Measurements from ENCODE around the gene KCND3.

The KCND3 gene

GRCh38 chr1:111846842-111847241, 142.6 kb downstream of the KCND3 start:
- no peak for DNase-seq (ENCODE audit: low spot score)

DNA sequence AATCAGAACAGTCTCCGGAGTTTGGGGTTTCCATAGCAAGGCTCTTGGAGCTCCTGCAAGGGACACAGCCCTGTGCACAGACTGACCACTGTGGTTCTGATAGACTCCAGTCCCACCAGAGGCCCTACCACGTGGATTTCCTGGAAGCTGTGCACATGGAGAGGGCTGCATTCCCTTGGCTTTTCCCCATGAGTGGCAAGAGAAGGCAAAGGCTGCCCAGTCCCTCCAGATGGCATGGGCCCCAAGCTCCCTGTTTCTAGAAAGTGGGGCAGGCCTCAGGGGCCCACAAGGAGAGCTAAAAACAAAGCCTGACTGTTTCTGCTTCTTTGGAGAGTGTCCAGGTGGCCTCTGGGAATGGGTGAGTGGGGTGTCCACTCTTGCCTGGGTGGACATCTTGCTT, 146.3 kb downstream of the KCND3 start:
- no peak for DNase-seq (ENCODE audit: low spot score)

DNA sequence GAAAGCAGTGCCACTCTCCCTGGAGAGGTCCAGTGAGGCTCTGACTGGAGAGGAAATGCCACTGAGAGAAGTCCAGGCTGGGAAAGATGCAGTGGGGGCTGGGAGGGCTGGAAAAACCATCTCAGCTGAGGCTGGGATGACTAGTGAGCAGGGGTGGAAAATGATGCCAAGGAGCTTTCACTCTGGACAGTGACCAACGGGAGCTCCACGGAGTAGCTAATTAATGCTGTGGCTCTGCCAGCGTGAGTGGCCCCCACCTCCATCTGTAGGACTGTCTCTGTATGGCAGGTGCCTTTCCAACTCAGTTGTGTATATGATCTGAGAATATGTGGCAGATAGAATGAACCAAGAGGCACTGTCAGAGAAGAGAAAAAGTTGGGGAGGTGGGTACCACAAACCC, 147.1 kb downstream of the KCND3 start:
- no peak for DNase-seq (ENCODE audit: low spot score)

DNA sequence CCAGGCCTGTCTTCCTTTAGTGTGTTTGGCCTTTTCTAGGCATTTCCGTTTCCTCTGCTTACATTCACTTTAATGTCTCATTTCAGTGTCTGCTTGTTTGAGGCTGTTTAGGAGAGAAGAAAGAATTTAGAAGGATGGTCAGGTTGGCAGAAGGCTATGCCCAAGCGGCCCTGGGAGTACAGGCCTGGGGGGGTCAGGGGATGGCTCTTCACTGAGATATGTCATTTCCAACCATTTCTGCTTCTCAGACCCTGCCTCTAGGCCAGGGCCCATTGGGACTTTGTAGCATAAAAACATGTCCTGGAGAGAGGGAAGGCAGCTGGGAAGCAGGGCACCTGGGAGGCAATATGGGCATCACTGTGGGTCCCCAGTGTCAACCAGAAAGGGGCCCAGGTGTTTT, 147.7 kb downstream of the KCND3 start:
- no peak for DNase-seq (ENCODE audit: low spot score)

GRCh38 chr1:111841189-111841588, 148.3 kb downstream of the KCND3 start:
- no peak for DNase-seq (ENCODE audit: low spot score)

DNA sequence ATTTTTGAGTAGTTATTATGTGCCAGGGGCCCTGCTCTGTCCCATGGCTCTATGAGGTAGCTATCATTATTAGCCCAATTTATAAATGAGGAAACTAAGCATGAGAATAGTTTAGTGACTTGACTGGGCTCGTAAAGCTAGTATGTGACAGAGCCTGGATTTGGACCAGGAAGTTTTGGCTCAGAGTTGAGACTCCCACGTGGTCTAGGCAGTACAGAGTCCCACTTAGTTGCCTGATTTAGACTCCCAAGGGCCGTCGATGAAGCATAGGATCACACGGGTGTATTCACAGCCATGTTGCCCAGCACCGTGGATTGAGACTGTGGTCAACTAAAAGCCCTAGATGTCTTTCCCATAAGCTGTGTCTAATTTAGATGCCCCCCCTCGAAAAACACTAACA, 152.1 kb downstream of the KCND3 start:
- no peak for DNase-seq (ENCODE audit: low spot score)

DNA sequence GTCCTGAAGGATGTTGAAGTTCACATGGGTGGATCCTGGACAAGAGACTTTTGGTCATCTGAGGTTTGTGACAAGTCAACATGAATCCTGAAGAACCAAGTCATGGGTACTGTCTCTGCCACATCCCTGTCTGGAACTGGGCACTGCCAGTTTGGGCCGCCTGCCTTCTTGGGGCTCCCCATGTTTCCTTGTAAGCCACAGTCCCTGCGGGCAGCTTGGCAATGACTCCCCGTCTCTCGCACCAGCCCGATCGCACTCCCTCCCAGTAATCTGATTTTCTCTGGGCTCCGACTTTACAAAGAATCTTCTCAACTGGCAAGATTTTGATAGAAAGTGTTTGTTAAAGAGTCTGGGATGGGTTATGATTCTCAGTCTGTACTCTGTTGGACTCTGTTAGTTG, 153.4 kb downstream of the KCND3 start:
- DNase-seq (ENCODE audit: low spot score) = no peak

- no peak for DNase-seq (ENCODE audit: low spot score)
These were observed 154.0 kb downstream of the KCND3 start for GRCh38 chr1:111835514-111835913.

DNA sequence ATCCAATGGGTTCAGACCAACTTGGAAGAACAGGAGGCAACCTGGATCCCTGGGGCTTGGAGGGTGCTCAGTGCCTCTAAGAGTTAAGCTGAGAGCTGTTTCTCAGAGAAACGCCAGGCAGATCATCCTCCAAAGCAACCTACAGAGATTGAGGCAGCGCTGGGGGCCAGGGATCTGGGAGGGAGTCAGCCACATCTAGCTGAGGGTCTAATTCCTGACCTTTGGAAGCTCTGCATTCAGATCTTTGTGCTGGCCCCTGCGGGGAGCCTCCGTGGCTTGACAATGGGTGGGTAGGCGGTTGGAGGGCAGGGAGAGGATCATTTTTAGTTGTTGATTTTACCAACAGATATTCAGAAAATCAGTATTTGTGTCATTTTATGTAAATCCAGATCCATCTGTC, 154.5 kb downstream of the KCND3 start:
- no peak for DNase-seq (ENCODE audit: low spot score)

GRCh38 chr1:111833334-111833733, 156.1 kb downstream of the KCND3 start:
- no peak for DNase-seq (ENCODE audit: low spot score)

- DNase-seq (ENCODE audit: low spot score) = no peak
These were observed 156.8 kb downstream of the KCND3 start for GRCh38 chr1:111832521-111833155.

DNA sequence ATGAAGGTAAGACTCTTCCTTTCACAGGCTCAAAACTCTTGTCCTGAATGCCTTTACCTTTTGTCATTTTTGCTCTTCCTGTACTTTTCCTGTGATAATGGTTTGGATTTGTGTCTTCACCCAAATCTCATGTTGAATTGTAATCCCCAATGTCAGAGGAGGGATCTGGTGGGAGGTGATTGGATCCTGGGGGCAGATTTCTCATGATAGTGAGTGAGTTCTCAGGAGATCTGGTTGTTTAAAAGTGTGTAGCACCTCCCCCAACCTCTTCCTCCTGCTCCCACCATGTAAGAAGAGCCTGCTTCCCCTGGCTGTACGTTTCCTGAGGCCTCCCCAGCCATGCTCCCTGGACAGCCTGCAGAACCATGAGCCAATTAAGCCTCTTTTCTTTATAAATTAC, 158.3 kb downstream of the KCND3 start:
- DNase-seq (ENCODE audit: low spot score) = no peak

DNA sequence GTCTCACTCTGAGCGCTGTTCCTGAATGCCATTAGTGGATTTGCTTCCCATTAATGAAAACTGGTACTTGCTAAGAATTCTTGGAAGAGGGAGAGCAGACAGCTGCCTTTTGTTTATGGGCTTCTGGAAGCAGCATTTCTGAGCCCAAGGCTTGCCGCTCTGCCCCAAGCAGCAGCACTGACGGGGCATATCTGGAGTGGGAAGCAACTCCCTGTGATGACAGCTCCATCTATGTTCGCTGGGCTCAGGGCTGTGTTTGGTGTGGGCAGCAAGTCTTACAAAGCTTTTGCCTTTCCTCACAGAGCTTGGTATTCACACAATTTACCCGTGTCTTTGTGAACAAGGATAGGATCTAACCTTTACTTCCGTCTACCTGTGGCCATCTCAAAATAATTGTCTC, 161.5 kb downstream of the KCND3 start:
- DNase-seq (ENCODE audit: low spot score) = no peak

DNA sequence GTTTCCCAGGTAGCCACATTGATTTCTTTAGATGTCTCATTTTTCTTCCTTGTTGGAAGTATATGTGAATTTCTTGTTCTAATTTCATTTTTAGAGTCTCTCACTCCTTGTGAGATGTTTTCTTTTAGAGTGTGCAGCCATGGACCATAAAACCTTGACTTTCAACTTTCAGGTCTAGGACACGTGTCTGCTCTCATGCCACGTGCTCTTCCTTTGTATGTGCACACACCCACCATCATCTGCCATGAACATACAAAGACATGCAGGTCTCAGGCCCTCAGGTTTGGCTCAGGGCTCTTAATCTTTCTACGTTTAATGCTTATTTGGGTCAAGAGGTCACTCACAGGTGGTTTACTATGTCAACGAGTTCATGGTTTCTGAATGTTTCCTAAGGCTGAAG, 163.2 kb downstream of the KCND3 start:
- no peak for DNase-seq (ENCODE audit: low spot score)

GRCh38 chr1:111825217-111825616, 164.3 kb downstream of the KCND3 start:
- no peak for DNase-seq (ENCODE audit: low spot score)

- DNase-seq (ENCODE audit: low spot score) = no peak
These were observed 167.3 kb downstream of the KCND3 start for GRCh38 chr1:111822138-111822537.

DNA sequence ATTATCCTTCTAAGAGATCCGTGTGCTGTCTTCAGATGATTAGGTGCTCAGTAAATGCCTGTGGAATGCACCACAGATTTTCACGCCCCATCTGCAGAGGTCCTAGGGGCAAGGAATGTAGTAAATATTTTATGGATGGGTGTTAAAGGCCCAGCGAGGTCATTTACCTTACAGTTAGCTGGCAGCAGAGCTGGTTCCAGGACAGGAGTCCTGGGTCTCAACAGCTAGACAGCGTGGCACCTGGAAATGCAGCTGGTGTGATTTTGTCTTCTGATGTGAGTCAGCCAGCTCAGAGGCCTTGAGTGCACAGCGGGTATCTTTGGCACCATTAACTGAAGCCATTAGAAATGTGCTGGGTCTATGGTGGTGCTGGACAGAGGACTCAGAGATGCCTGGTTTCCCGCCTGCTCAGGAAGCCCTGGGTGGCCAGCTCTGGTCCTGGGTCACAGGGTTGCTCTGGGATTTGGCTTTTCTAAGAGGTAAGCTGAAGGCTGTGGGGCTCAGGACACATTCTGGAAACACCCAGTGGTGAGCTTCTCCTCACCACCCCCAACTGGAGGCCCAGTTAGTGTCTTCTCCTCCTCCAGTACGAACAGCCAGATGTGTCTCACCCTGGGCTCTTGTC, 168.2 kb downstream of the KCND3 start:
- DNase-seq (ENCODE audit: low spot score) = no peak

GRCh38 chr1:111819566-111820263, 169.8 kb downstream of the KCND3 start:
- no peak for DNase-seq (ENCODE audit: low spot score)

DNA sequence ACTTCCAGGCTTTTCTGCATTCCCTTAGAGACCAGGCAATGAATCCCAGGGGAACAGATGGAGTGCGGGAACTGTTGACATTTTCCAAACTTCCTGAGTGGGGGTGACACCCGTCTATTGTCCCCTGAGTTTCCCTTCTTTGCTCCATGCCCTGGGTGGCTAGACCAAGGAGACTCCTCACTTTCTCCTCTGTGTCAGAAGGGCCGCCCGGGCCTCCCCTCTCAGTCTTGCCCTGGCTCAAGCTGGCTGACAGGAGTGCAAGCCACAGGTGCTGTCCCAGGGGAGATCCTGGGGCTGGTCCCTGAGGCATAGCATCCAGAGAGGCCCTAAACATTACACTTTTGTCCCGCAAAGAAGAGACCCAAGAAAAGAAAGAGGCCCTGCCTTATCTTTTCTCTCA, 170.9 kb downstream of the KCND3 start:
- no peak for DNase-seq (ENCODE audit: low spot score)

DNA sequence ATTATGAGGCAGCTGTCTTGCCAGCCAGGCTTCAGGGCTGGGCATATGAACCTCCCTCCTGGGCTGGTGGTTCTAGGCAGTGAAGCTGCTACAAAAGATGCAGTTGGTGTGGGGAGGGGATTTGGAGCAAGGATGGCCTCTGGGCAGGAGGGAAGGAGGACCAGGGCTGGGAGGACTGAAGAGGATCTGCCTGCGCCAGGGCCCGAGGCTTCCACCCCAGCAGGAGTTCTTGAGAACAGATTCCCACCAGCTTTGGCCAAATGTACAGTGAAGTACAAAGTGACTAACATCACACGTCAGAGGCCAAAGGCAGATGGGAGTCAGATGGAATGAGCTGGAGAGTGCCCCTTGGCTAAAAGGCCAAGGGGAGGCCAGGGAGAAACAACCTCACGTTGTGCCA, 171.4 kb downstream of the KCND3 start:
- no peak for DNase-seq (ENCODE audit: low spot score)

GRCh38 chr1:111814642-111815041, 174.8 kb downstream of the KCND3 start:
- DNase-seq (ENCODE audit: low spot score) = no peak

GRCh38 chr1:111814305-111814628, 175.2 kb downstream of the KCND3 start:
- DNase-seq (ENCODE audit: low spot score) = no peak

GRCh38 chr1:111813440-111814304, 175.8 kb downstream of the KCND3 start:
- peak; percentile 34 for DNase-seq (ENCODE audit: low spot score)

Measured in NAMALWA (cell line).